B cell (primary cell): ENCODE results near the gene CDC45. TPM values are rescaled to one million over a fixed set of nuclear protein-coding genes. Genes with fewer than 3 reads are reported as not detected.
A peak's percentile ranks its signal among the peaks of the same experiment; 100 is the strongest.

Experiments
- ATAC-seq: fragments of 200-7000 bp; cut with Tn5 transposase; one replicate; pipeline ENCODE4 v1.10.0; 2021; ENCODE audit warnings: low read depth, mild to moderate bottlenecking, moderate number of reproducible peaks, moderate library complexity
- CTCF ChIA-PET: fragments of 350-600 bp; sonication (Branson Sonifier 250); formaldehyde crosslinking; loops from one replicate; lab custom pipeline; 2021; ENCODE audit warnings: antibody characterized with exemption, inconsistent platforms; lab: Charles Lee
- POLR2A ChIA-PET: fragments of 350-600 bp; sonication (Branson Sonifier 250); formaldehyde crosslinking; loops from one replicate; lab custom pipeline; 2021; ENCODE audit warnings: antibody characterized with exemption; lab: Charles Lee
- DNase-seq: peaks from one replicate; pipeline ENCODE4 v3.0.0; 2013
- H2AFZ ChIP-seq: 2 replicates; pipeline ENCODE4 v1.6.1; 2012; ENCODE audit warnings: mild to moderate bottlenecking, low read depth, low read length; ENCODE audit not compliant: insufficient read depth, poor library complexity, severe bottlenecking
- H3K27ac ChIP-seq, 2 donors: 1 replicate in 1 of 2; 2 replicates in 1 of 2; pipeline ENCODE4 v1.5.1; 2012 to 2013; ENCODE audit warnings: low read length in 2 of 2, mild to moderate bottlenecking in 2 of 2, moderate library complexity in 1 of 2
- H3K27me3 ChIP-seq, 4 experiments: fragments of 200-600 bp in 1 of 4; sonication (generic) in 1 of 4; replicated peaks in 1 of 4; 1 replicate in 2 of 4; 2 replicates in 2 of 4; pipeline versions ENCODE4 v1.6.1 to v1.7.0; 2013 to 2016; ENCODE audit warnings: low read length in 3 of 4, mild to moderate bottlenecking in 2 of 4, mixed read lengths in 1 of 4, moderate library complexity in 1 of 4; ENCODE audit not compliant: insufficient read depth in 4 of 4, control insufficient read depth in 3 of 4; ENCODE audit errors: control extremely low read depth in 1 of 4
- H3K36me3 ChIP-seq, 2 experiments: replicated peaks in 1 of 2; 1 replicate in 1 of 2; 2 replicates in 1 of 2; pipeline versions ENCODE4 v1.6.1 to v1.7.1; 2013; ENCODE audit warnings: low read length in 1 of 2; ENCODE audit not compliant: insufficient read depth in 2 of 2, control insufficient read depth in 1 of 2; ENCODE audit errors: control extremely low read depth in 1 of 2, extremely low read depth in 1 of 2
- H3K4me1 ChIP-seq, 2 donors: fragments of 200-600 bp in 1 of 2; sonication (generic) in 1 of 2; 1 replicate in 1 of 2; 2 replicates in 1 of 2; pipeline versions ENCODE4 v1.5.1 to v1.6.1; 2013 to 2017; ENCODE audit warnings: low read length in 2 of 2; ENCODE audit not compliant: control insufficient read depth in 2 of 2, insufficient read depth in 2 of 2
- H3K4me2 ChIP-seq: replicated peaks from 2 replicates; pipeline ENCODE3; 2012; ENCODE audit warnings: mild to moderate bottlenecking, low read depth, low read length; ENCODE audit not compliant: poor library complexity, severe bottlenecking
- H3K4me3 ChIP-seq, 5 experiments: fragments of 200-600 bp in 1 of 5; sonication (generic) in 1 of 5; 1 replicate in 3 of 5; 2 replicates in 2 of 5; pipeline versions ENCODE4 v1.5.1 to v1.7.0; 2011 to 2016; ENCODE audit warnings: low read length in 4 of 5, mild to moderate bottlenecking in 4 of 5, low read depth in 2 of 5, control low read depth in 1 of 5, moderate library complexity in 1 of 5; ENCODE audit not compliant: insufficient read depth in 1 of 5; ENCODE audit errors: control extremely low read depth in 1 of 5, extremely low read depth in 1 of 5
- H3K79me2 ChIP-seq: fragments of 200-600 bp; sonication (generic); one replicate; pipeline ENCODE4 v1.6.0; 2016; ENCODE audit warnings: low read length; ENCODE audit not compliant: control insufficient read depth, insufficient read depth
- H3K9ac ChIP-seq: fragments of 200-600 bp; sonication (generic); 2 replicates; pipeline ENCODE4 v1.6.1; 2017; ENCODE audit warnings: mild to moderate bottlenecking, low read length, moderate library complexity
- H3K9me3 ChIP-seq, 3 donors: one replicate each; pipeline versions ENCODE4 v1.6.1 to v1.7.1; 2013; ENCODE audit warnings: low read length in 2 of 3; ENCODE audit not compliant: control insufficient read depth in 2 of 3, insufficient read depth in 1 of 3; ENCODE audit errors: control extremely low read depth in 1 of 3
- H4K20me1 ChIP-seq: 2 replicates; pipeline ENCODE4 v1.6.0; 2012; ENCODE audit warnings: mild to moderate bottlenecking, low read length; ENCODE audit not compliant: insufficient read depth, control insufficient read depth, poor library complexity, severe bottlenecking
- H3K27ac Mint-ChIP-seq: one replicate; pipeline ENCODE4 v1.8.0; 2021; ENCODE audit warnings: mixed read lengths
- H3K27me3 Mint-ChIP-seq: one replicate; pipeline ENCODE4 v1.8.0; 2021; ENCODE audit warnings: mixed read lengths
- H3K4me1 Mint-ChIP-seq: one replicate; pipeline ENCODE4 v1.8.0; 2021; ENCODE audit warnings: mixed read lengths
- H3K4me3 Mint-ChIP-seq: one replicate; pipeline ENCODE4 v1.8.0; 2021; ENCODE audit warnings: mixed read lengths
- H3K9me3 Mint-ChIP-seq: one replicate; pipeline ENCODE4 v1.8.0; 2022; ENCODE audit warnings: mixed read lengths; ENCODE audit not compliant: insufficient read depth
- EZH2 ChIP-seq: IDR thresholded peaks from 2 replicates; pipeline ENCODE4 v1.6.1; 2012; ENCODE audit warnings: borderline replicate concordance, low read depth, mild to moderate bottlenecking, moderate library complexity, low read length; ENCODE audit not compliant: insufficient read depth, poor library complexity, severe bottlenecking
- WGBS: methylation state at CpG from one replicate; pipeline ENCODE4 v1.1.5; 2013; ENCODE audit warnings: missing lambda C conversion rate; ENCODE audit not compliant: insufficient coverage; 5-methylcytosine and 5-hydroxymethylcytosine counted together
- intact Hi-C: fragments of 100-400 bp; cut with micrococcal nuclease; formaldehyde crosslinking; loops from one replicate; pipeline ENCODE4 v1.10.0; 2022
- polyA plus RNA-seq: library from polyadenylated mRNA; depleted of rRNA; stranded (reverse); fragments of >200 nt; gene quantifications from 2 replicates; pipeline ENCODE4 v1.2.3, GENCODE V29; 2012
- total RNA-seq, 2 donors: library from RNA; stranded (reverse); fragments of 120-200 nt in 1 of 2; gene quantifications; 1 replicate in 1 of 2; 2 replicates in 1 of 2; pipeline versions ENCODE4 v1.2.3 to v1.2.4, GENCODE V29; 2013 to 2022
- TF ChIP-seq, protein P1 (sequence below): fragments of 200-600 bp; IDR thresholded peaks from one replicate; pipeline ENCODE4 v1.8.0; 2022; ENCODE audit warnings: antibody characterized with exemption, mild to moderate bottlenecking

The CDC45 gene
- total and polyA plus RNA-seq, 2 donors (not counting 1 experiment from before 2014, with no cell fraction given): 0.49 to 1.4 TPM

DNA sequence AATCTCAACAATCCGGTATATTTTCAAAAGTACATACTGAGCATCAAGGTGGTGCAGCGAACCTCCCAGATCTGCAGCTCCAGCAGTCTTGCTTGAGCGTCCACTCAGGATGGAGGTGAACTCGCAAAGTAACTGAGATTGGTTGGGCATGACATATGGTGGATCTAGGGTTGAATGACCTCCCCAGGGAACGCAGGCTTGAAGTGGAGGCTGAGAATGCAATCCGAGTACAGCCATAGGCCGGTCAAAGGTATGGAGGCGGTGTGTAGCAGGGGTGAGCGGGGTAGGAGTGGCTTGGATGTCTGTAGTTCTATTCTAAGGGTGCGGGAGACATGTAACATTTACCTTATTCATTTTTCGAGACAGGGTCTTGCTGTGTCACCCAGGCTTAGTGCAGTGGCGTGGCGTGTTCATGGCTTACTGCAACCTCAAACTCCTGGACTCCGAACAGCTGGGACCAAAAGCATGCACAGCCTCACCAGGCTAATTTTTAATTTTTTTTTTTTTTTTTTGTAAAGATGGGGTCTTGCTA is 31.6 kb upstream of the CDC45 start:
- H3K27ac ChIP-seq: peak overlapping the region; percentile 92 to 96
- intact Hi-C loops: loop anchor here (5.0 kb wide), 2 partner anchors 184 to 326 kb away; partner anchors contain the start of gene DGCR2
- ATAC-seq (peak; percentile 59), DNase-seq (peak; percentile 86)
- H3K9ac ChIP-seq: peak overlapping the region; percentile 84
- peaks cover 16 to 27% of the 10 kb centered on the region in 2 donors for H3K4me1 ChIP-seq
- Mint-ChIP-seq H3K27me3 (no peaks in the 10 kb centered on the region), H3K4me1 (peaks cover 35% of the 10 kb centered on the region), H3K4me3 (peak overlapping the region; percentile 99), H3K27ac (peak overlapping the region; percentile 98), H3K9me3 (no peaks in the 10 kb centered on the region)
- no peaks in the 10 kb centered on the region for H3K9me3 ChIP-seq
- WGBS: 33% methylated on average over 8 of the region's 14 CpGs
- peak overlapping the region; percentile 65 to 82 (median 80) for H3K4me3 ChIP-seq
- H3K27me3 ChIP-seq: no peaks in the 10 kb centered on the region
- ChIA-PET CTCF (interaction anchor here (0.7 to 1.8 kb wide), 5 partner anchors 14 to 304 kb away, joined by 3 to 5 read pairs (median 4); partner anchors contain the start of genes CDC45, ESS2 and MRPL40), POLR2A (interaction anchor here (1.0 to 4.5 kb wide), 5 partner anchors 15 to 274 kb away, joined by 3 to 29 read pairs (median 3); partner anchors contain the start of genes CDC45, CLTCL1, HIRA and MRPL40)
- TF ChIP-seq, protein P1, sequence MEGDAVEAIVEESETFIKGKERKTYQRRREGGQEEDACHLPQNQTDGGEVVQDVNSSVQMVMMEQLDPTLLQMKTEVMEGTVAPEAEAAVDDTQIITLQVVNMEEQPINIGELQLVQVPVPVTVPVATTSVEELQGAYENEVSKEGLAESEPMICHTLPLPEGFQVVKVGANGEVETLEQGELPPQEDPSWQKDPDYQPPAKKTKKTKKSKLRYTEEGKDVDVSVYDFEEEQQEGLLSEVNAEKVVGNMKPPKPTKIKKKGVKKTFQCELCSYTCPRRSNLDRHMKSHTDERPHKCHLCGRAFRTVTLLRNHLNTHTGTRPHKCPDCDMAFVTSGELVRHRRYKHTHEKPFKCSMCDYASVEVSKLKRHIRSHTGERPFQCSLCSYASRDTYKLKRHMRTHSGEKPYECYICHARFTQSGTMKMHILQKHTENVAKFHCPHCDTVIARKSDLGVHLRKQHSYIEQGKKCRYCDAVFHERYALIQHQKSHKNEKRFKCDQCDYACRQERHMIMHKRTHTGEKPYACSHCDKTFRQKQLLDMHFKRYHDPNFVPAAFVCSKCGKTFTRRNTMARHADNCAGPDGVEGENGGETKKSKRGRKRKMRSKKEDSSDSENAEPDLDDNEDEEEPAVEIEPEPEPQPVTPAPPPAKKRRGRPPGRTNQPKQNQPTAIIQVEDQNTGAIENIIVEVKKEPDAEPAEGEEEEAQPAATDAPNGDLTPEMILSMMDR: no peak
- H2AFZ ChIP-seq: peak overlapping the region; percentile 76
- peaks cover 12% of the 10 kb centered on the region for H4K20me1 ChIP-seq
- peaks cover 60% of the 10 kb centered on the region for H3K79me2 ChIP-seq
- H3K4me2 ChIP-seq: peak overlapping the region; percentile 82
- peaks cover 0 to 44% of the 10 kb centered on the region in 2 experiments for H3K36me3 ChIP-seq

- H3K9ac ChIP-seq: no peak overlapping the region
- peak overlapping the region in 1 of 5 experiments; percentile 80 for H3K4me3 ChIP-seq
- ChIA-PET CTCF (interaction anchor here (1.5 kb wide), 1 partner anchor 304 kb away, joined by 5 read pairs; the partner anchor contains the start of gene ESS2), POLR2A (no interaction called here)
- DNase-seq (no peak), ATAC-seq (no peak)
- peaks cover 0 to 44% of the 10 kb centered on the region in 2 experiments for H3K36me3 ChIP-seq
- H3K9me3 ChIP-seq: no peaks in the 10 kb centered on the region
- H3K4me1 ChIP-seq: peaks cover 16 to 27% of the 10 kb centered on the region in 2 donors
- H3K27ac Mint-ChIP-seq: peak overlapping the region; percentile 23
- H3K27ac ChIP-seq: peak overlapping the region in 1 of 2 donors; percentile 92
- H3K4me3 Mint-ChIP-seq: peak overlapping the region; percentile 31
- H3K9me3 Mint-ChIP-seq: no peaks in the 10 kb centered on the region
- peaks cover 54% of the 10 kb centered on the region for H3K79me2 ChIP-seq
- 95% methylated on average over 5 of the region's 5 CpGs for WGBS
- H3K4me1 Mint-ChIP-seq: peaks cover 35% of the 10 kb centered on the region
- H3K27me3 ChIP-seq: no peaks in the 10 kb centered on the region
- peaks cover 8% of the 10 kb centered on the region for H4K20me1 ChIP-seq
- TF ChIP-seq, protein P1: no peak
- TF ChIP-seq EZH2: no peak
- H2AFZ ChIP-seq: no peak overlapping the region
- peak overlapping the region; percentile 82 for H3K4me2 ChIP-seq
- intact Hi-C loops: loop anchor here (5.0 kb wide), 2 partner anchors 183 to 327 kb away; partner anchors contain the start of gene DGCR2
- H3K27me3 Mint-ChIP-seq: no peaks in the 10 kb centered on the region
Measured at GRCh38 chr22:19448739-19449421, 30.8 kb upstream of the CDC45 start.
